Endothelial cell of umbilical vein (primary cell): ENCODE measurements around the gene DTX3.

Experiments used
- EZH2 ChIP-seq: IDR thresholded peaks from 2 replicates; pipeline ENCODE4 v1.6.1; 2012; ENCODE audit warnings: borderline replicate concordance, low read depth, mild to moderate bottlenecking, moderate library complexity, low read length, inconsistent platforms; ENCODE audit not compliant: severe bottlenecking
- TF ChIP-seq, protein P1 (sequence below), 2 donors: IDR thresholded peaks; 1 replicate in 1 of 2; 2 replicates in 1 of 2; pipeline ENCODE4 v1.5.1; 2011; ENCODE audit warnings: low read length in 2 of 2, mild to moderate bottlenecking in 2 of 2, moderate library complexity in 2 of 2, control low read depth in 1 of 2, inconsistent platforms in 1 of 2, low read depth in 1 of 2; ENCODE audit not compliant: insufficient read depth in 1 of 2; ENCODE audit errors: extremely low read depth in 1 of 2

- TF ChIP-seq EZH2, result no peak
- TF ChIP-seq, protein P1, sequence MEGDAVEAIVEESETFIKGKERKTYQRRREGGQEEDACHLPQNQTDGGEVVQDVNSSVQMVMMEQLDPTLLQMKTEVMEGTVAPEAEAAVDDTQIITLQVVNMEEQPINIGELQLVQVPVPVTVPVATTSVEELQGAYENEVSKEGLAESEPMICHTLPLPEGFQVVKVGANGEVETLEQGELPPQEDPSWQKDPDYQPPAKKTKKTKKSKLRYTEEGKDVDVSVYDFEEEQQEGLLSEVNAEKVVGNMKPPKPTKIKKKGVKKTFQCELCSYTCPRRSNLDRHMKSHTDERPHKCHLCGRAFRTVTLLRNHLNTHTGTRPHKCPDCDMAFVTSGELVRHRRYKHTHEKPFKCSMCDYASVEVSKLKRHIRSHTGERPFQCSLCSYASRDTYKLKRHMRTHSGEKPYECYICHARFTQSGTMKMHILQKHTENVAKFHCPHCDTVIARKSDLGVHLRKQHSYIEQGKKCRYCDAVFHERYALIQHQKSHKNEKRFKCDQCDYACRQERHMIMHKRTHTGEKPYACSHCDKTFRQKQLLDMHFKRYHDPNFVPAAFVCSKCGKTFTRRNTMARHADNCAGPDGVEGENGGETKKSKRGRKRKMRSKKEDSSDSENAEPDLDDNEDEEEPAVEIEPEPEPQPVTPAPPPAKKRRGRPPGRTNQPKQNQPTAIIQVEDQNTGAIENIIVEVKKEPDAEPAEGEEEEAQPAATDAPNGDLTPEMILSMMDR (IDR thresholded peaks at IDR 0.05; ENCODE audit: extremely low read depth in 1 of 2, insufficient read depth in 1 of 2, low read depth in 1 of 2, low read length in 2 of 2), result no peak
Measured at GRCh38 chr12:57584050-57584449, 20.6 kb upstream of the DTX3 start.
